Endothelial cell of umbilical vein (primary cell): Measurements from ENCODE around the gene MBTD1. TPM values are rescaled to one million over a fixed set of nuclear protein-coding genes. Genes with fewer than 3 reads are reported as not detected.

Experiments
- BruUV-seq: library from RNA; stranded (reverse); fragments of 400-500 nt; replicated peaks from 2 replicates; lab custom pipeline; 2021; lab: Mats Ljungman, UMichigan
- CTCF ChIA-PET: fragments of 300-600, 350-600 bp; sonication (Branson Sonifier 250); formaldehyde crosslinking; loops from one replicate; lab custom pipeline; 2021; ENCODE audit warnings: antibody characterized with exemption, inconsistent platforms; lab: Charles Lee
- POLR2A ChIA-PET: fragments of 300-600, 350-600 bp; sonication (Branson Sonifier 250); formaldehyde crosslinking; loops from one replicate; lab custom pipeline; 2021; ENCODE audit warnings: antibody characterized with exemption, inconsistent platforms; lab: Charles Lee
- DNase-seq: peaks from one replicate; pipeline ENCODE4 v3.0.0-alpha.2; 2011; ENCODE audit warnings: low read depth, low spot score
- FAIRE-seq: peaks from 2 replicates; lab custom pipeline; 2011; peaks lifted over from hg19 to GRCh38; lab: Jason Lieb, UNC
- H2AFZ ChIP-seq: 2 replicates; pipeline ENCODE4 v1.6.0; 2012; ENCODE audit warnings: low read depth, low read length, control low read depth, inconsistent platforms
- H3K27ac ChIP-seq: 2 replicates; pipeline ENCODE4 v1.5.1; 2011; ENCODE audit warnings: low read depth, mild to moderate bottlenecking, control low read depth, low read length, moderate library complexity; ENCODE audit not compliant: insufficient read depth
- H3K27me3 ChIP-seq, 2 experiments: 2 replicates each; pipeline versions ENCODE4 v1.6.0 to v1.6.1; 2011; ENCODE audit warnings: low read length in 2 of 2, mixed read lengths in 1 of 2; ENCODE audit not compliant: control insufficient read depth in 2 of 2, insufficient read depth in 2 of 2
- H3K36me3 ChIP-seq, 2 experiments: 2 replicates in 1 of 2; 3 replicates in 1 of 2; pipeline ENCODE4 v1.5.1; 2011; ENCODE audit warnings: low read length in 2 of 2, mild to moderate bottlenecking in 1 of 2, moderate library complexity in 1 of 2; ENCODE audit not compliant: control insufficient read depth in 2 of 2, insufficient read depth in 2 of 2; ENCODE audit errors: extremely low read depth in 1 of 2
- H3K4me1 ChIP-seq: 3 replicates; pipeline ENCODE4 v1.5.1; 2011; ENCODE audit warnings: mild to moderate bottlenecking, low read length; ENCODE audit not compliant: control insufficient read depth, insufficient read depth; ENCODE audit errors: extremely low read depth
- H3K4me2 ChIP-seq: 2 replicates; pipeline ENCODE4 v1.6.1; 2011; ENCODE audit warnings: low read length, control low read depth, mixed read lengths; ENCODE audit not compliant: insufficient read depth
- H3K4me3 ChIP-seq, 3 experiments: fragments of 200-600 bp in 1 of 3; sonication (generic), shearing (Covaris generic) in 1 of 3; replicated peaks in 1 of 3; 2 replicates each; pipeline ENCODE4 v1.5.1; 2011 to 2016; ENCODE audit warnings: control low read depth in 3 of 3, low read length in 3 of 3, mild to moderate bottlenecking in 2 of 3, inconsistent platforms in 1 of 3, low read depth in 1 of 3, moderate library complexity in 1 of 3; ENCODE audit not compliant: insufficient read depth in 1 of 3
- H3K79me2 ChIP-seq: 2 replicates; pipeline ENCODE4 v1.6.0; 2012; ENCODE audit warnings: low read length, inconsistent platforms; ENCODE audit not compliant: control insufficient read depth, insufficient read depth
- H3K9ac ChIP-seq: replicated peaks from 2 replicates; pipeline ENCODE3; 2011; ENCODE audit warnings: low read length, control low read depth; ENCODE audit not compliant: insufficient read depth; ENCODE audit errors: extremely low read depth
- H3K9me1 ChIP-seq: replicated peaks from 3 replicates; pipeline ENCODE4 v1.6.0; 2011; ENCODE audit warnings: mild to moderate bottlenecking, low read length; ENCODE audit not compliant: control insufficient read depth, insufficient read depth; ENCODE audit errors: extremely low read depth
- H3K9me3 ChIP-seq: replicated peaks from 2 replicates; pipeline ENCODE4 v1.5.1; 2012; ENCODE audit warnings: low read length, inconsistent platforms; ENCODE audit not compliant: control insufficient read depth, insufficient read depth
- H4K20me1 ChIP-seq: replicated peaks from 2 replicates; pipeline ENCODE3; 2011; ENCODE audit warnings: mild to moderate bottlenecking, low read length; ENCODE audit not compliant: control insufficient read depth, insufficient read depth; ENCODE audit errors: extremely low read depth
- CTCF ChIP-seq, 2 donors: IDR thresholded peaks; 1 replicate in 1 of 2; 2 replicates in 1 of 2; pipeline ENCODE4 v1.5.1; 2011; ENCODE audit warnings: low read length in 2 of 2, mild to moderate bottlenecking in 2 of 2, moderate library complexity in 2 of 2, control low read depth in 1 of 2, inconsistent platforms in 1 of 2, low read depth in 1 of 2; ENCODE audit not compliant: insufficient read depth in 1 of 2; ENCODE audit errors: extremely low read depth in 1 of 2
- EZH2 ChIP-seq: IDR thresholded peaks from 2 replicates; pipeline ENCODE4 v1.6.1; 2012; ENCODE audit warnings: borderline replicate concordance, low read depth, mild to moderate bottlenecking, moderate library complexity, low read length, inconsistent platforms; ENCODE audit not compliant: severe bottlenecking
- FOS ChIP-seq: IDR thresholded peaks from 2 replicates; pipeline ENCODE4 v1.6.1; 2011; ENCODE audit warnings: mild to moderate bottlenecking, low read length, moderate library complexity, borderline replicate concordance; ENCODE audit not compliant: insufficient read depth
- GATA2 ChIP-seq: IDR thresholded peaks from 2 replicates; pipeline ENCODE4 v1.7.0; 2011; ENCODE audit warnings: low read depth, mild to moderate bottlenecking, moderate library complexity, mixed read lengths, low read length; ENCODE audit not compliant: insufficient read length, insufficient read depth
- JUN ChIP-seq: IDR thresholded peaks from 2 replicates; pipeline ENCODE4 v1.6.1; 2011; ENCODE audit warnings: borderline replicate concordance, low read depth; ENCODE audit not compliant: insufficient read length, insufficient read depth
- MAX ChIP-seq: IDR thresholded peaks from 2 replicates; pipeline ENCODE4 v1.6.1; 2011; ENCODE audit not compliant: insufficient read depth, insufficient read length
- MYC ChIP-seq: IDR thresholded peaks from one replicate; pipeline ENCODE4 v1.6.1; 2011; ENCODE audit warnings: mild to moderate bottlenecking, low read depth, low read length
- POLR2A ChIP-seq: IDR thresholded peaks from 2 replicates; pipeline ENCODE4 v1.6.1; 2012; ENCODE audit warnings: low read depth, mild to moderate bottlenecking, control low read depth, low read length
- POLR2AphosphoS5 ChIP-seq: IDR thresholded peaks from 2 replicates; pipeline ENCODE4 v1.6.1; 2012; ENCODE audit warnings: low read depth, mild to moderate bottlenecking, control low read depth, low read length, moderate library complexity; ENCODE audit not compliant: insufficient read depth
- dilution Hi-C: fragments of 300-500 bp; cut with MboI; formaldehyde crosslinking; loops from one replicate; pipeline ENCODE4 v1.15.0; 2019; ENCODE audit warnings: low sequenced_read_pairs; ENCODE audit not compliant: extremely low pct_ligation_motif_present
- intact Hi-C: fragments of 100-400 bp; cut with micrococcal nuclease; formaldehyde crosslinking; loops from one replicate; pipeline ENCODE4 v1.10.0; 2022
- polyA plus RNA-seq, 4 experiments: library from polyadenylated mRNA; depleted of rRNA in 3 of 4; stranded (reverse) in 3 of 4; unstranded in 1 of 4; fragments of >200 nt; gene quantifications; 2 replicates each; pipeline versions ENCODE4 v1.2.1 to v1.2.3, GENCODE V29; 2011 to 2012; ENCODE audit warnings: missing spikeins in 1 of 4
- total RNA-seq: library from RNA; stranded (reverse); gene quantifications from 2 replicates; pipeline ENCODE4 v1.2.3, GENCODE V29; 2021

MBTD1 gene
- total and polyA plus RNA-seq, 2 donors (not counting 3 experiments of a cell fraction or from before 2014, with no cell fraction given), result 4.8 to 14.0 TPM

- Histone ChIP-seq H2AFZ (no peak overlapping the region), H3K79me2 (peaks cover 25% of the 10 kb centered on the region), H3K9me1 (no peaks in the 10 kb centered on the region), H3K27ac (no peak overlapping the region), H3K4me2 (no peak overlapping the region), H3K4me3 (no peak overlapping the region), H3K36me3 (peaks cover 6 to 8% of the 10 kb centered on the region in 2 experiments), H3K9me3 (no peaks in the 10 kb centered on the region), H3K9ac (no peak overlapping the region), H3K4me1 (peaks cover 5% of the 10 kb centered on the region), H3K27me3 (no peaks in the 10 kb centered on the region), H4K20me1 (no peaks in the 10 kb centered on the region)
- TF ChIP-seq EZH2 (no peak), MYC (no peak), JUN (no peak), CTCF (IDR thresholded peaks at IDR 0.05; ENCODE audit: extremely low read depth in 1 of 2, insufficient read depth in 1 of 2, low read depth in 1 of 2, low read length in 2 of 2) (no peak), FOS (no peak)
- intact Hi-C loops, result no loop called here
- FAIRE-seq (peak; percentile 18), DNase-seq (no peak)
- BruUV-seq, result no TSS peak
- POLR2A ChIA-PET, result no interaction called here
- CTCF ChIA-PET, result interaction anchor here (0.6 kb wide), 1 partner anchor 80 kb away, joined by 3 read pairs; no protein-coding TSS in a partner anchor
- dilution Hi-C loops, result no loop called here
Observed at GRCh38 chr17:51270636-51271035, 10.8 kb upstream of the MBTD1 start.

GRCh38 chr17:51269991-51270390 lies 10.1 kb upstream of the MBTD1 start:
- Histone ChIP-seq H3K27me3 (no peaks in the 10 kb centered on the region), H3K9me1 (no peaks in the 10 kb centered on the region), H3K27ac (no peak overlapping the region), H4K20me1 (no peaks in the 10 kb centered on the region), H3K4me1 (peaks cover 5% of the 10 kb centered on the region), H3K36me3 (peaks cover 4 to 8% of the 10 kb centered on the region in 2 experiments), H2AFZ (no peak overlapping the region), H3K9ac (no peak overlapping the region), H3K4me3 (no peak overlapping the region), H3K4me2 (no peak overlapping the region), H3K79me2 (peaks cover 25% of the 10 kb centered on the region), H3K9me3 (no peaks in the 10 kb centered on the region)
- no TSS peak for BruUV-seq
- dilution Hi-C loops, result no loop called here
- TF ChIP-seq MYC (no peak), CTCF (IDR thresholded peaks at IDR 0.05; ENCODE audit: extremely low read depth in 1 of 2, insufficient read depth in 1 of 2, low read depth in 1 of 2, low read length in 2 of 2) (no peak), GATA2 (no peak), JUN (no peak), POLR2AphosphoS5 (no peak), POLR2A (no peak), EZH2 (no peak), MAX (no peak), FOS (no peak)
- no peak for DNase-seq
- ChIA-PET POLR2A (no interaction called here), CTCF (no interaction called here)
- FAIRE-seq, result no peak
- intact Hi-C loops, result no loop called here
